ENCODE results near the gene HMGCLL1.
A peak's percentile ranks its signal among the peaks of the same experiment; 100 is the strongest.

HMGCLL1 gene

GRCh38 chr6:55578537-55579363 is at the start of gene HMGCLL1:
HMGCLL1 (minus strand) TSS chr6:55579192; CDS start chr6:55579055, 137 bp downstream.
- peak; percentile 97 for DNase-seq

- no peak for DNase-seq
These were observed 43.0 kb upstream of the HMGCLL1 start for GRCh38 chr6:55621993-55622392.

GRCh38 chr6:55621244-55621643 is 42.3 kb upstream of the HMGCLL1 start:
- no peak for DNase-seq

GRCh38 chr6:55617272-55617671 is 38.3 kb upstream of the HMGCLL1 start:
- peak; percentile 87 for DNase-seq

GRCh38 chr6:55604021-55604420 is 25.0 kb upstream of the HMGCLL1 start:
- no peak for DNase-seq

- no peak for DNase-seq
These were observed 22.1 kb upstream of the HMGCLL1 start for GRCh38 chr6:55601120-55601519.

- no peak for DNase-seq
These were observed 15.4 kb upstream of the HMGCLL1 start for GRCh38 chr6:55594442-55594841.

GRCh38 chr6:55584654-55585354 is 5.8 kb upstream of the HMGCLL1 start:
- DNase-seq: no peak

- DNase-seq: no peak
These were observed 2.2 kb downstream of the HMGCLL1 start for GRCh38 chr6:55576811-55577210.

- DNase-seq: no peak
These were observed 4.4 kb downstream of the HMGCLL1 start for GRCh38 chr6:55574556-55574955.

- no peak for DNase-seq
These were observed 9.4 kb downstream of the HMGCLL1 start for GRCh38 chr6:55569638-55570037.

- DNase-seq: no peak
These were observed 10.1 kb downstream of the HMGCLL1 start for GRCh38 chr6:55568808-55569439.

GRCh38 chr6:55567558-55567957 is 11.4 kb downstream of the HMGCLL1 start:
- no peak for DNase-seq

GRCh38 chr6:55566036-55566710 is 12.8 kb downstream of the HMGCLL1 start:
- DNase-seq: no peak

GRCh38 chr6:55562318-55562717 is 16.7 kb downstream of the HMGCLL1 start:
- DNase-seq: no peak

GRCh38 chr6:55560290-55560885 is 18.6 kb downstream of the HMGCLL1 start:
- DNase-seq: no peak

GRCh38 chr6:55557146-55557545 is 21.8 kb downstream of the HMGCLL1 start:
- no peak for DNase-seq

- no peak for DNase-seq
These were observed 33.2 kb downstream of the HMGCLL1 start for GRCh38 chr6:55545791-55546190.

GRCh38 chr6:55543633-55544309 is 35.2 kb downstream of the HMGCLL1 start:
- no peak for DNase-seq

- DNase-seq: no peak
These were observed 38.0 kb downstream of the HMGCLL1 start for GRCh38 chr6:55541024-55541423.

GRCh38 chr6:55536391-55536956 is 42.5 kb downstream of the HMGCLL1 start:
- no peak for DNase-seq

- no peak for DNase-seq
These were observed 47.5 kb downstream of the HMGCLL1 start for GRCh38 chr6:55531496-55531895.

All from NCI-H510A treated with DMSO at 0.1 percent for 48 hours (cell line).